ENCODE data around the gene ADGRF4. TPM values are rescaled to one million over a fixed set of nuclear protein-coding genes. Genes with fewer than 3 reads are reported as not detected.

The ADGRF4 gene
- total RNA-seq, result under 1 TPM; 0.12 to 0.31 TPM
- 0.58 TPM for polyA plus RNA-seq (ENCODE audit: insufficient read depth, low read depth, low replicate concordance)
- long read RNA-seq, donor 1, result 0 reads
- long read RNA-seq, donor 2, result 0 reads

DNA sequence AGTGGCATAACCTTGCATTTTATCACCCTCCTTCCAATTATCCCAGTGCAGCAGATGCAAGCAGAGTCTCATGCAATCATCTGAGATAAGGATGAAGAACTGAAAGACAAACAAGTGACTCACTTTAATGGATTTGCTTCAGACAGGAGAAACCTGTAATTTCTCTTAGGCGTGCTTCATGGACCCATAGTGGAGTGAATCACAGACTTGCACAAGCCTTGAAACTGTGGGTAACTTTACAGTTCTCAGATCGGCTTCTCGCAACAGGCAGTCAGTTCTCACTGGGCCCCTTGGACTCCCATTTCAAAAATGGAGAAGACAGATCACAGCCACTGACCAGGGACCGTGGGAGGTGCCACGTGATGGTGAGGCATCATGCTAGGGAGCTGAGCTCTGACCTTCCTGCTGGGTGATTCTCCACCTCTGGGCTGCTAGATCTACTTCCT, at the start of gene ADGRF4:
Gene ADGRF4 (plus strand): TSS at position 239 of the 446 bp plus-strand sequence. CDS start 8,666 bp downstream, outside the sequence.
- intact Hi-C loops (cut with DNase I; ENCODE audit: low total_unique reads), result no loop called here
- Histone ChIP-seq H3K4me1 (no peaks in the 10 kb centered on the region), H3K27me3 (no peaks in the 10 kb centered on the region), H3K36me3 (ENCODE audit: low read depth, missing control alignments) (no peaks in the 10 kb centered on the region), H3K4me3 (no peak within 1 kb of the TSS), H3K27ac (no peak within 1 kb of the TSS), H3K9me3 (no peaks in the 10 kb centered on the region)
- no peak for DNase-seq
- WGBS, 2 donors, result 77 to 85% methylated on average over 5 of the region's 5 CpGs
- TF ChIP-seq POLR2A (IDR thresholded peaks at IDR 0.05) (no peak), CTCF (IDR thresholded peaks at IDR 0.05) (no peak)

- TF ChIP-seq CTCF (IDR thresholded peaks at IDR 0.05), result no peak
- TF ChIP-seq POLR2A (IDR thresholded peaks at IDR 0.05), result no peak
- no peak overlapping the region for H3K27ac ChIP-seq
- 52 to 55% methylated on average over 3 of the region's 3 CpGs for WGBS, 2 donors
- H3K27me3 ChIP-seq, result no peaks in the 10 kb centered on the region
- H3K4me3 ChIP-seq, result no peak overlapping the region
- no peaks in the 10 kb centered on the region for H3K4me1 ChIP-seq
- no peak for DNase-seq
- H3K9me3 ChIP-seq, result no peaks in the 10 kb centered on the region
- intact Hi-C loops (cut with DNase I; ENCODE audit: low total_unique reads), result no loop called here
- no peaks in the 10 kb centered on the region for H3K36me3 ChIP-seq (ENCODE audit: low read depth, missing control alignments)
These were observed 47.6 kb upstream of the ADGRF4 start for GRCh38 chr6:47650553-47651432.

GRCh38 chr6:47651505-47651944, 46.9 kb upstream of the ADGRF4 start:
- Histone ChIP-seq H3K27me3 (no peaks in the 10 kb centered on the region), H3K36me3 (ENCODE audit: low read depth, missing control alignments) (no peaks in the 10 kb centered on the region), H3K4me3 (no peak overlapping the region), H3K9me3 (no peaks in the 10 kb centered on the region), H3K4me1 (no peaks in the 10 kb centered on the region), H3K27ac (no peak overlapping the region)
- 44 to 57% methylated on average over 6 of the region's 6 CpGs for WGBS, 2 donors
- TF ChIP-seq CTCF (IDR thresholded peaks at IDR 0.05) (no peak), POLR2A (IDR thresholded peaks at IDR 0.05) (no peak)
- DNase-seq, result no peak
- intact Hi-C loops (cut with DNase I; ENCODE audit: low total_unique reads), result no loop called here

DNA sequence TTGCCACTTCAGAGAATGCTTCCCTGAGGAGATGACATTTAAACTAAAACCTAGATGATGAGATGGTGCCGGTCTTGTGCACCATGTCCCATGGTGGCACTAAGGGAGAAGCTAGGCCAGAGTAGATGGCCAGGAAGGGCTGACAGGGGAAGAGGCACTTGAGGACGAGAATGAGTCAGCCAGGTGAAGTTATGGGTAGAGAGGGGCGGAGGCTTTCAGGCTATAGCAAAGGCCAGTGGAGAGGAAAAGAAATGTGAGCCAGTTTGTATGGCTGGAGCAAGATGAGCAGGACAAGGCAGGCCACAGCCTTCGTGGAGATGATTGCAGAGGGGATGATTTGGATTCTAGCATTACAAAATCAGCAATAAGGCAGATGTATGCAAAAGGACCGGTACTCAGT, 44.7 kb upstream of the ADGRF4 start:
- H3K4me3 ChIP-seq, result no peak overlapping the region
- no peak overlapping the region for H3K27ac ChIP-seq
- H3K36me3 ChIP-seq (ENCODE audit: low read depth, missing control alignments), result no peaks in the 10 kb centered on the region
- H3K27me3 ChIP-seq, result no peaks in the 10 kb centered on the region
- no peak for DNase-seq
- no peak for TF ChIP-seq CTCF (IDR thresholded peaks at IDR 0.05)
- TF ChIP-seq POLR2A (IDR thresholded peaks at IDR 0.05), result no peak
- no peaks in the 10 kb centered on the region for H3K9me3 ChIP-seq
- intact Hi-C loops (cut with DNase I; ENCODE audit: low total_unique reads), result no loop called here
- H3K4me1 ChIP-seq, result no peaks in the 10 kb centered on the region
- 88 to 90% methylated on average over 5 of the region's 5 CpGs for WGBS, 2 donors
